NCI-H1105 treated with DMSO at 0.1 percent for 48 hours (cell line): ENCODE results near the gene CHRFAM7A.
"Not testable (repeated sequence)": the region's sequence is repeated elsewhere in the genome, so short reads cannot be mapped to it uniquely, and the experiment has no call there.

Experiments used
- DNase-seq: peaks from one replicate; lab custom pipeline; 2025; lab: John Stamatoyannopoulos, UW

The CHRFAM7A gene

GRCh38 chr15:30392766-30393663, at the start of gene CHRFAM7A:
Gene CHRFAM7A, minus strand, starts transcription at chr15:30393540. Its CDS starts 10,189 bp downstream, at chr15:30383351.
- not testable (repeated sequence) for DNase-seq

DNA sequence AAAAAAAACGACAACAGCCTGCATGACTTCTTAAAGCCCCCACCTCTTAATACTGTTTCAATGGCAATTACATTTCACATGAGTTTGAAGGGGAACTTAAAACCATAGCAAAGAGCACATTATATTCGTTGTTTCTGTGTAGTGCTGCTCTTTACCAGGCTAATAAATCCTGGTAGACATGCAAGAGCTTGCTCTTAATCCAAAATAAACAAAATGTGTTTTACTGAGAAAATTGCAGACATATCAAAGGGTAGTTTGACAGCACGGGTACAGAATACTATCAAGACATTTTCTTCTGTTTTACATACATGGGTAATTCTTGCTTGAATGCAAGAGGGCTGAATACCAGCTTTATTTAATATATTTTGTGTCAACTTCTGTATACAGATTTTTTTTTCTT, 45.0 kb upstream of the CHRFAM7A start:
- DNase-seq: not testable (repeated sequence)

DNA sequence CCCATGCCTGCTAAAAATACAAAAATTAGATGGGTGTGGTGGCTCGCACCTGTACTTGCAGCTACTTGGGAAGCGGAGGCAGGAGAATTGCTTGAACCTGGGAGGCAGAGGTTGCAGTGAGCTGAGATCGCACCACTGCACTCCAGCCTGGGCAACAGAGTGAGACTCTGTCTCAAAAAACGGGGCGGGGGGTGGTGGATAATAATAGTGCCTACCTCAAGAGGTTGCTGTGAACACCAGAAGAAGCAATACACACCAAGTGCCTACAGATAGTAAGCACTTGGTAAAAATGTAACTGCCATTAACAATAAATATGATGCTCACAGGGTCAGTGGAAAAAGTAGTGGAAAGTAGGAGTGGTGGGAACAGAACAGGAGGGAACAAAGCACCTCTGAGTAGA, 42.5 kb upstream of the CHRFAM7A start:
- not testable (repeated sequence) for DNase-seq

DNA sequence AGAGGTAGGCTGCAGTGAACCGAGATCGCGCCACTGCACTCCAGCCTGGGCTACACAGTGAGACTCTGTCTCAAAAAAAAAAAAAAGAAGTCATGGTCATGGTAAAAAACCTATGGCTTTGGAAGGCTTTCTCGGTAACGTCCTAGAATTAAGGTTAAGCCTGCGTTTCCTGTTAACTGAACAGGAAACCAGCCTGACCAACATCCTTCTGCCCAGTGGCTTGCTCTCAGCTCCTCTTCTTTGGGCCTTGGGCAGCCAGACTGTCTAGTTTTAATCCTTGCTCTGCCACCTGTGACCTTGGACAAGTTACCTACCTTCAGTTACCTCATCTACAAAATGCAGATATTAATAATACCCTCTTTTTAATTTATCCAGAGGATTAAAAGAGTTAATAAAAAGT, 27.4 kb upstream of the CHRFAM7A start:
- not testable (repeated sequence) for DNase-seq

DNA sequence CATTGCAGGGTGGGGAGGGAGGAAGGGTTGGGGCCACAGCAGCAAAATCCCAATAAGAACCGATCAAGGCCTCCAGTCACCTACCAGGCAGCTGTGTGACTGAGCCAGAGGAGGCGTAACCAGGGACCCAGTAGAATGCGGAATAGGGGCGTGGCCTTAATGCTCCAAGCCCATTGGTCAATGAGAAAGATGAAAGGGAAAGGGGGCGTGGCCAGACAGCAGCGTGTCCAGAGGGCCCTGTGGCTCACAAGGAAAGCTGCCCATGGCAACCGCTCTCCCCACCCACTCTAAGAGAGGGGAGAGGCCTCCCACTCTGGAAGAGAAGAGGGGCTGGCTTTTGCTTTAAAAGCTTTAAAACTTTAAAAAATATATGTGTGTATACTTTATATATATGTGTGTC, 20.8 kb upstream of the CHRFAM7A start, which contains the start of gene GOLGA8R:
GOLGA8R (minus strand) TSS at position 101 of the 400 bp plus-strand sequence; CDS start at position 3, 98 bp downstream.
- not testable (repeated sequence) for DNase-seq

GRCh38 chr15:30407636-30408035, 14.3 kb upstream of the CHRFAM7A start:
- not testable (repeated sequence) for DNase-seq

DNA sequence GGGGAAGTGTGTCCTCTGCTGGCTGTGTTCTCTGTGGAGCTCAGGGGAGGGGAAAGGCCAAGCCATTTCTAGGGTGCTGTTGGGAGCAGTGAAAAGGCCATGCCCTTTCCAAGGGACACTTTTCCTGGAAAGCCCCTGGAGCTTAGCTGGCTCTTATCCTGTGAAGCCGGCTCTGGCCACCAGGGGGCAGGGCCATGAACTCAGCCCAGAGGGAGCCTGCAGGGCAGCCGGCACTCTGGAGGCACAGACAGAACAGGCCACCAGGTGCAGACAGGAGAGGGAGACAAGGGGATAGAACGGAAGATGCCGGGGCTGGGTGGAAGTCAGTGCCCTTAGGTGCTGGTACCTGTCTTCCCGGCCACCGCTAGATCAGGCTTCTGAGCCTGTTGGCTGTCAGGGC, 5.6 kb upstream of the CHRFAM7A start:
- DNase-seq: not testable (repeated sequence)

GRCh38 chr15:30393664-30393991, 288 bp upstream of the CHRFAM7A start:
- not testable (repeated sequence) for DNase-seq

DNA sequence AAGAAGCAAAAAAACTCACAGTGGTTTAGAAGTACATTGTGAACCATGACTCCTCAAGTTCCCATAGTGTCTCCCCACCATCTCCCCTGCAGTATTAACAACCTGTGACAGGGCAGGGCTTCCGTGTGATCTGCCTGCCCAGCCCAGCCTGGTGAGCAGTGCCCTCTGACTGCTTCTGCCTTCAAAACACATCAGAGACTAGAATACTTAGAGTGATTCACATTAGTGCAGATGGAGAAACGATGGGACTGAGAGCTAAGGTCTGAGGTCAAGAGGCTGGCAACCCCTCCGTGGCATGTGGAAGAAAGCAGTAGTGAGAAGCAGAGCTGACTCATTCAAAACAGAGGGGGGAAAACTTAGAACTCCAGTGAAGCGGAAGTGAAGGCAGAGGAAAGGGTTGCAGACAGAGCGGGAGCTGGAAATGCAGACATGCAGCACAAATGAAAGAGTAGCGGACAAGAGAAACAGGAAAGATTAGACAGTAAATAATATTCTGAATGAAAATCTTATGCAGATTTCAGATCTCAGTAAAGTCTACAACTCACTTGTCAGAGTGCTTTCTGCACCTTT, 6.9 kb downstream of the CHRFAM7A start:
- DNase-seq: not testable (repeated sequence)

- DNase-seq: not testable (repeated sequence)
These were observed 16.3 kb downstream of the CHRFAM7A start for GRCh38 chr15:30377082-30377413.

DNA sequence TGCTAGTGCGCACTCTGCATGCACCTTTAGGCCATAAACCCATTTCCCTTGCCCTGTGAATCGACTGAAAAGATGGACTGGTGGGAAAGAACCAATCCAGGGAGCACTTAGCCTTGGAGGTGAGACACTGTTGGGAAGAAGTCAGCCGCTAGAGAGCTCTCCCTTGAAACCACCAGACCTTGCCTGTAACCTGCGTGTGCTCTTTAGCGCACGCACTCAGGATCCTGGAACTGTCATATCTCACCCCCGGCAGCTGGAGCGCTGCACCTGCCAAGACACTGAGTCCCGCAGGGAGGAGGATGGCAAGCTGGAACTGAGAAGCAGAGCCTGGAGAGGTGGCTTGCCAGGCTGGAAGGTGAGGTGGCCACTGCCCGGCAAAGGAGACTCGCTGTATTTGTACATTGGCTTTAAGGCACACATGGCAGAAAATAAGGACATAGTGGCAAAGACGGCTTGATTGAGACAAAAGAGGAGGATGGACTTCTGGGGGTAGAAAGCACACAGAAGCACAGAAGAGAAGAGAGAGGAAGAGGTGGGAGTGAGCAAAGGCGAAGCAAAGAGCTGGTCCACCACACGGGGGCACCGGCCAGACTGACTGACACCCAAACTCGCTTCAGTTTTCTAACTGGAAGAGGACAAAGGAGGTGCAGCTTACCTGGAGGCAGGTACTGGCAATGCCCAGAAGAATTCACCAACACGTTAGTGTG, 16.8 kb downstream of the CHRFAM7A start:
- DNase-seq: not testable (repeated sequence)

- not testable (repeated sequence) for DNase-seq
These were observed 17.5 kb downstream of the CHRFAM7A start for GRCh38 chr15:30375872-30376271.

GRCh38 chr15:30374862-30375261, 18.5 kb downstream of the CHRFAM7A start:
- not testable (repeated sequence) for DNase-seq

- not testable (repeated sequence) for DNase-seq
These were observed 25.1 kb downstream of the CHRFAM7A start for GRCh38 chr15:30368271-30368670.

GRCh38 chr15:30367246-30367645, 26.1 kb downstream of the CHRFAM7A start:
- not testable (repeated sequence) for DNase-seq

DNA sequence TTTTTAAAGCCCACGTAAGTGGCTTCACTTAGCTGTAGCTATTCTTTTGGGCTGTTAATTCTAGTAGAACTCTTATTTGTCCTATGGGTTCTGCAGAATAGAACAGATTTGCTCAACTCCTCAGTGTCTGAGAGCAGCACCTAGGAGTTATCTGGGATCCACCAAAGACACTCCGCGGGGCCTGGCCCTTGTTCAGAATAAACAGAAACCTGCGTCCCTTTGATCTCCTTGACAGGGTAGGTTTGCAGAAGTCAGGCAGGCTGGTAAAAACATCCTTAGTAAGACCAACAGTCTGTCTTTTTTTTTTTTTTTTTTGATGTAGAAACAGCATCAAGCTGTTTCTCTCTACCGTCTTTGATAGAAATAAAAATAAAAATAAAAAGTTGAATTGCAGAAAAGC, 31.9 kb downstream of the CHRFAM7A start:
- DNase-seq: not testable (repeated sequence)

DNA sequence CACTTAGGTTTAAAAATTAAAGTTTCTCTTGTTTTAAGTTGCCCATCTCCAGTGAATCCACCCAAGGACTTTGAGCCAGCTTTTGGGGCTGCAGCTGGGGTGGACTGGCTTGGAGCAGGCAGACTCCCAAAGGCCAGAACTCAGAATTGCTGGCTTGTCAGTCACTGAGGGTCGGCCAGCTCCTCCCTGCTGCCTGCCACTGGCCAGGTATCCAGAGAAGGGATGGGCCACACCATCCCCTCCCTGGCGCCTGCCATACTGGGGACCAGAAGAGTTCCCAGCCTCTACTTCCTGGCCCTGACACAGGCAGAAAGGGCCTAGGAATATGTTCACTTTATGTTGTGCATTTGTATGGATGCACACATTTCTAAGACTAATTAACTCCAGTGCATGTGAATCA, 32.4 kb downstream of the CHRFAM7A start:
- DNase-seq: not testable (repeated sequence)

- not testable (repeated sequence) for DNase-seq
These were observed 38.3 kb downstream of the CHRFAM7A start for GRCh38 chr15:30355043-30355442.

DNA sequence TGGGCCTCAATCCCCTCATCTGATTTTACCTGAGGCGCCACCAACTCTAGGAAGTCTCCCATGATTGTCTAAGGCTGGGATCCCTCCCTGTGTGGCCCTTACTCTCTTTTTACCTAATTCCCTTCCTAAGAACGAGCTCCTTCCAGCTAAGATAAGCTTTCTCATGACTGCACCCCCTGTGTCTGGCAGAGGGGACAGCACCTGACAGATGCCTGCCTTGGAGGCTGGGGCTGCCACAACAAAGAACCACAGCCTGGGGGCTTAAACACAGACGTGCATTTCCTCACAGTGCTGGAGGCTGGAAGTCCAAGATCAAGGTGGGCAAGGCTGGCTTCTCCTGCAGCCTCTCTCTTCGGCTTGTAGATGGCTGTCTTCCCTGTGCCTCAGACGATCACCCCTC, 43.5 kb downstream of the CHRFAM7A start:
- not testable (repeated sequence) for DNase-seq

- DNase-seq: not testable (repeated sequence)
These were observed 56.8 kb downstream of the CHRFAM7A start for GRCh38 chr15:30336584-30336983.

GRCh38 chr15:30334152-30334551, 59.2 kb downstream of the CHRFAM7A start:
- DNase-seq: not testable (repeated sequence)

DNA sequence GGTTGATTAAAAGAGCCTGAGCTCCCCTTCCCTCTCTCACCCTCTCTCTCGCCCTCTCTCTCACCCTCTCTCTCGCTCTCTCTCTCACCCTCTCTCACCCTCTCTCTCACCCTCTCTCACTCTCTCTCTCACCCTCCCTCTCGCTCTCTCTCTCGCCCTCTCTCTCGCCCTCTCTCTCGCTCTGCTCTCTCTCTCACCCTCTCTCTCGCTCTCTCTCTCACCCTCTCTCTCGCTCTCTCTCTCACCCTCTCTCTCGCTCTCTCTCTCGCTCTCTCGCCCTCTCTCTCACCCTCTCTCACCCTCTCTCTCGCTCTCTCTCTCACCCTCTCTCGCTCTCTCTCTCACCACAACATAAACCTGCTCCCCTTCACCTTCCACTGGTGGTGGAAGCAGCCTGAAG, 67.2 kb downstream of the CHRFAM7A start:
- DNase-seq: not testable (repeated sequence)

GRCh38 chr15:30321063-30321462, 72.3 kb downstream of the CHRFAM7A start:
- not testable (repeated sequence) for DNase-seq
